Fibroblast of skin of scalp (primary cell): ENCODE results near the gene LRFN5. TPM values are rescaled to one million over a fixed set of nuclear protein-coding genes. Genes with fewer than 3 reads are reported as not detected.
A peak's percentile ranks its signal among the peaks of the same experiment; 100 is the strongest.
"Not testable (repeated sequence)": the region's sequence is repeated elsewhere in the genome, so short reads cannot be mapped to it uniquely, and the experiment has no call there.

ENCODE experiments used
- DNase-seq: peaks from one replicate; pipeline ENCODE4 v3.0.0-alpha.2; 2013
- polyA plus RNA-seq, 2 experiments: library from polyadenylated mRNA; unstranded; fragments of 120-200 nt; gene quantifications; one replicate each; pipeline ENCODE4 v1.2.1, GENCODE V29; 2013; ENCODE audit not compliant: insufficient read length in 2 of 2

LRFN5 gene
- polyA plus RNA-seq (2013, experiment 1 of 2; ENCODE audit: insufficient read length), result 0.28 TPM
- 1.3 TPM for polyA plus RNA-seq (2013, experiment 2 of 2; ENCODE audit: insufficient read length)

DNA sequence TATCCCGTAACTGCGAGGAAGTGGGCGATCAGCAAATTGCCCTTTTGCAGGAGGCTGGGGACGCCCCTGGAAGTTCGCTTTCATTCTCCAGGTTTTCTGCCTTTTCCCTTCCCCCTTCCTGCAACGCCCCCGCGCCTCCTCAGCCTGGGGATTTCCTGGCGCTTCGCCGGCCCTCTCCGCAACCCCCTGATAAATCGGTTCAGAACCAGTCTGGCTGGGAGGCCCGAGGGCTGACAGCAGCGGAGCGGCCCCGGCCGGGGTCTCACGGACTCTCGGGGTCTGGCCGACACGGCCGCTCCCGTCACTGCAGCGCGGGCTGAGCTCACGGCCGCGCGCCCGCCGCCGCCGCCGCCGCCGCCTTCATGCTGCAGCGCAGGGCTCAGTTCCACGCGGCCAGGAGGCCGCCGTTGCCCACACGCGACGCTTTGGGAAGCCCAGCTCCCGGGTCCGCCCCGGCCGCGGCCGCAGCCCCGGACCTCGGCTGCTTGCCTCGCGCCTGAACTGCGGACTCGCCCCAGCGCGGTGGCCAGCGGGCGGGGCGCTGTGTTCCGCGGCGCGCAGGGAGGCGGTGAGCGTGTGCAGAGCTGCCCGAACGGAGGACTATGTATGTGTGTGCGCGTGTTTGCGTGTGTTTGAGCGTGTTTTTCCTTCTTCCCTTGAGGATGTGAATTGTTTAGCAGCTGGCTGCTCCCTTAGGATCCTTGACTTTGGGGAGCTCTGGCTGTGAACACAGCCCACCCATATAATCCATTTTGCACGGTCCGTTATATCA lies at the start of gene LRFN5:
TSS of gene LRFN5 (plus strand) at position 345 of the 772 bp plus-strand sequence.
- no peak for DNase-seq

DNA sequence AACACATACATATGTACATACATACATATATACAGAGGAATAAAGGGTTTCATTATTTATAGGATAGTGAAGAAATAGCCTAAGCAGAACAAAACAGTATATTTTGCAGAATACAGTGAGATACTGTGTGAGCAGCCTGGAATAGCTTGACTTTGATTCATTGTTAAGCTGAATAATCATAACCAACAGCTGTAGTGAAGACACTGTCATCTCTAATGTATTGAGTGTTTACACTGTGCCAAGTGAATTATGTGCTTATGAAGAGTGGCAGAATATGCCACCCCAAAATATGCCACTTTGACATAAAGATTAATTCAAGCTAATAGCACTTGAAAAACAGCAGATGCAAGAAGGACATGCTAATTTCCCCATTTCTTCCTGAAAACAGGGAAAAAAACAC lies 48.2 kb upstream of the LRFN5 start:
- DNase-seq, result no peak

DNA sequence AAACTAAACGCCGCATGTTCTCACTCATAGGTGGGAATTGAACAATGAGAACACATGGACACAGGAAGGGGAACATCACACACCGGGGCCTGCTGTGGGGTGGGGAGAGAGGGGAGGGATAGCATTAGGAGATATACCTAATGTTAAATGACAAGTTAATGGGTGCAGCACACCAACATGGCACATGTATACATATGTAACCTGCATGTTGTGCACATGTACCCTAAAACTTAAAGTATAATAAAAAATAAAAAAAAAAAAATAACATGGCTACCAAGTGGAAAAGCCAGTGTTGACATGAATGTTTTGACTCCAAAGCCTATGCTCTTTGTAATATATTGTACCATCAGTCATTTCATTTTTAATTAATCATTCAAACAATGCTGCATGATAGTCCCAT lies 39.8 kb upstream of the LRFN5 start:
- DNase-seq, result not testable (repeated sequence)

DNA sequence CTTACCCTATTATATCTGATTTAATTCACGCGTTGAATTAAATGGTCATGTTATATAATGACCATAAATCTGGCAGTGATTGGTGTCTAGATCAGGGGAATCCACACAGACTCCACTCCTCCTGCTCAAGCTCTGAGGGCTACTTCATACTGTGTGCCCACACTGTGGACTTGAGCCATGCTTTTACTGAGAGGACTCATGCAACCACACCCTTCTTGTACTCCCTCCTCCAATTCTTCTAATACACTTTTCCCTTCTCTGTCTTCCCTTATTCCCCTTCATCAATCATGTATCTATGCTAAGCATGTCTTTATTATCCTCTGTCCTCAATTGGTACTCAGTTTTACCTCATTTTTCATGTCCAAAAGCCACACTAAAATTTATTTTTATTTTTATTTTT lies 37.7 kb upstream of the LRFN5 start:
- no peak for DNase-seq

DNA sequence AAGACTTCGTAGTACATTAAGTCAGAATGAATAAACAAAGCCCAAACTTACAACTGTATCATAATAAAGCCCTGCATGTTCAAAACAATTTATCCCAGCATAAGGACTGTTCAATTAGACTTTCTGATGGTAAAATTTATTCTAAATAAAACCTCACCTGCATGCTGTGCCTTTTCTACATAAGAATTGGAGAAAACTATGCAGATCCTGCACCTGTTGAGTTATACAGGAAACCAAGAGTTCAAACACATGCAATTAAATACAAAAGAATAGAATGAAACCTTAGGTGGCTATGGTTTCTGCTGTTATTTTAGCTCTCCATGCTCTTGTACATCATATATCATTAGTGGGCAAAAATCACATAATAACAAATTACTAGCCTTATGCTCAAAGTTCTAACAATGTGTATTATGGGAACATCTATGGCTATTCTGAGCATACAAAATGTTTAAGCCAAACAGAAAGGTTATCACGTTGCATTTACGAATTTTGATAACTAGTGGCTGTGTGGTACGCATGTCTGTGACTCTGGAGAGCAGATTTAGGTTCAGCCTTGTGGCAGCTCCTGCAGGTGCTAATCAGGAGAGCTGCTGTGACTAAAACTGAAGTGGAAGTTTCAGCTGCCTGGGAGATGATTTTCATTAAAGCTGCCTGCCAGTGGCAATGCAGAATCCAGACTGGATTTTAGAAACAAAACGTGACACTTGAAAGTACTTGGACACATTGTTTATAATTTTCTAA lies 36.1 kb upstream of the LRFN5 start:
- DNase-seq, result no peak

DNA sequence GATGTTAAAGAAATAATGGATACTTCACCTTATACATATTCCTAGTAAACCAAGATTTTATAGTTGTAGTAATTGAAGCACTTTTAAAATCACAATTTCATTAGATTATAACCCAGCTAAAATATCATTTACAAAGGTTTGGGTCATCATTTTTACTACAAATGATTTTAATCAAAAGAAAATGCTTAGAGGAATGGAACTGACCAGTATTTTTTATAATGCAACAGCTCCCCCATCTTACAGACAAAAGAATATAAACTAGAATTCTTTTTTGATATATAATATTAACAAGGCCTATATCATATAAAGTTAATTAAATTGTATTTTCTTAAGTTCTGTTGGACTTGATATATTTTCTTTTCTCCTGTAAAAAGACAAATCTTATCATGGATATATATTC lies 20.4 kb upstream of the LRFN5 start:
- no peak for DNase-seq

DNA sequence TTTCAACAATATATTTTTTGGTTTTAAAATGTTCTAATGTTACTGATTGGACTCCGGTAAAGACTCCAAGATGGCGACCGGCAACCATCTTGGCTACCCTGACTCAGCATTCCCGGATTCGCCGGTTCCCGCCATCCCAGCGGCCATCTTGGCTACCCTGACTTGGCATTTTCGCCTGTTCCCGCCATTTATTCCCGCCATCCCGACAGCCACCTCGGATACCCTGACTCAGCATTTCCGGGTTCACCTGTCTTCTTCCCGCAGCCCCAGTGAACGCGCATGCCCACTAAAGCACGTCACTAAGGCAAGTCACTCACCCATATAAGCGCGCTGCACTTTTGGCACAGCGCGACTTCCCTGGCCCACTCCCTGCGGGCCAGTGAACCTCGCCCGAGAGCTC lies 9.0 kb upstream of the LRFN5 start:
- no peak for DNase-seq

DNA sequence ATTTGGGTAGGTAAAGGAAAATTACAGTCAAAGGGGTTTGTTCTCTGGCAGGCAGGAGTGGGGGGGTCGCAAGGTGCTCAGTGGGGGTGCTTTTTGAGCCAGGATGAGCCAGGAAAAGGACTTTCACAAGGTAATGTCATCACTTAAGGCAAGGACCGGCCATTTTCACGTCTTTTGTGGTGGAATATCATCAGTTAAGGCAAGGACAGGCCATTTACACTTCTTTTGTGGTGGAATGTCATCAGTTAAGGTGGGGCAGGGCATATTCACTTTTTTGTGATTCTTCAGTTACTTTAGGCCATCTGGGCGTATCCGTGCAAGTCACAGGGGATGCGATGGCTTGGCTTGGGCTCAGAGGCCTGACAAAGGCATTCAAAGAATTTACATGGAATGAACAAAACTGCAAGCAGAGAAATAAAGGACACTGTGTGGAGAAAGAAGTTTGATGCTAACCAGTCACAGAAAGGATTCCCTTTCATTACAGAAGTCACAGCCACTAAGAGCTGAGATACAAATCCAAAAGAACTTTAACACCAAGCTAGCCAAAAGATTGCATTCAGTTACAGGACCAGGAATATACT lies 6.8 kb upstream of the LRFN5 start:
- DNase-seq, result peak; percentile 42

DNA sequence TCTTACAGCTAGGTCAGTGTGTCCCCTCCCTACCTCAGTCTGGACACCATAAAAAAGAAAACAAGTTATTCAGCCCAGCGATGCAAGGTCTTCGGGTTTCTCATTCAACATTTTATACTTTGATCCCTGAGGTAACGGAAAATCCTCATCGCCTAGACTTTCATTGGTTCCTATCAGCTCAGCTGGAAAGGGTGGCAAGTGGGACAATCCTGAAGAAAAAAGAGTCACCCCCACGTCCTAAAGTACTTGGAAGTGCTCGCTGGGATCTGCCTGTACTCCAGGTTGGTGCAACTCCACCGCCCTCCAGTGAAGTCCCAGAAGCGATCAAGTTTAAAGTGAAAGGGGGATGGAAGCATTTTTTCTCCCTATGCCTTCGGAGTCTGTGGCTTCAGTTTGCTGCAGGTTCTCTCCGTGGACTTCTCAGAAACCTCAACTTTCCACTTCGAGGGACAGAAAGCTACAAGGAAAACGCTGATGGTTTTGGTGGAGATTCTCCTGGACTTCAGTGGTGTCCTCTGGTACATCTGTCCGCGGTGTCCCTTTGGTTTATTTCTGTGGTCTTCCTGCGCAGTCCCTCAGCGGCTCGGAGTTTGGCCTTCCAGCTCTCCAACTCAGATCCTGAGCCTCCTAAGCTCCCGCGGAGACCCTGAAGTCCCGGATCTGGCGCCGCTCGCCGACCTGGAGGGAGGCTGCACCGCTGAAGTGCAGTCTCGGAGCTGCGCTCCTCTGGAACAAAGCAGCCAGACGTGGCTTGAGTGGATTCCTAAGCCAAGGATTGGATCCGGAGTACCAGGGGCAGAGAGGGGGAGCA lies 1.8 kb upstream of the LRFN5 start:
- peak; percentile 85 for DNase-seq

DNA sequence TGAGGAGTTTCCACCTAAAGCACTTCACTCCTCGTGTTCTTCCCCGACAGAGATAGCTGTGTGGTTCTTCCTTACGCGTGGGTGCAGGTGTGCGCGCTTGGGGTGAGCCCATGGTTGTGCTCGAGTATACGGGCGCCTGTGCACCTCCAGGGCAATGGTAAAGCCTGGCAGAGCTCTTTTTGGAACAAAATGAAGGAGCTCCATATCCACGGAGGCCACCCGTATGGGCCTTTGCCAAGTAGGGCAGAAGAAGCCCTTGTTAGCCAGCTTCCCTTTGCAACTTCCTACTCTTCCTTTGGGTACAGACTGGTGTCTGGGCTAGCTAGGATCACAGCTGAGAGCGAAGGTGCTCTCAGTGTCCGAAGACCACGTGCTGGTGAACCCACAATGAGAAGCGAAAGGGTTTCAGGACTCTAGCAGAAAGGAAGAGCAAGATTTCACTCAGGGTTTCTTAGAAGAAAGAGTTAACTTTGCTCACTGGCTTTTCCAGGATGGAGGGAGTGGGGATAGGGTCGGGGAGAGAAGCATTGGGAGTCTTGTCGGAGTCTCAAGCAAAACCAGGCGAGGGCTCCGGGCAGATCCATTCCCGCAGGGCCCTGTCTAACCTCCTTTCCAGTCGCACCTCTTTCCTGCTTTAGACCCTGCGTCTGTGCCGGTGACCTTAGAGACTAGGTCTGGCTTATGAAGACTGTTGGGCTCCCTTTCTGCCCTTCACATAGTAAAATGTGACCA lies 960 bp upstream of the LRFN5 start:
- DNase-seq, result no peak

DNA sequence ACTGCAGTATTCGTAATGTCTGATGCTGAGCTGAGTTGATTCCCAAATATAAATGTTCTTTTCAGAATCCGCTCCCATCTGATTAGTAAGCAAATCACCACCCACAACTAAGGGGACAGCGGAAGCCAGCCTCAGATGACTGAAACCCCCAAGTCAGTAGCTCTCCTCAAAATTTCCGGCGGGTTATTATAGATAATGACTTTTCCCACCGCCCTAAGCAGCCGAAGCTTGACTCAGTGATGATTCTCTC lies 469 bp upstream of the LRFN5 start:
- no peak for DNase-seq

DNA sequence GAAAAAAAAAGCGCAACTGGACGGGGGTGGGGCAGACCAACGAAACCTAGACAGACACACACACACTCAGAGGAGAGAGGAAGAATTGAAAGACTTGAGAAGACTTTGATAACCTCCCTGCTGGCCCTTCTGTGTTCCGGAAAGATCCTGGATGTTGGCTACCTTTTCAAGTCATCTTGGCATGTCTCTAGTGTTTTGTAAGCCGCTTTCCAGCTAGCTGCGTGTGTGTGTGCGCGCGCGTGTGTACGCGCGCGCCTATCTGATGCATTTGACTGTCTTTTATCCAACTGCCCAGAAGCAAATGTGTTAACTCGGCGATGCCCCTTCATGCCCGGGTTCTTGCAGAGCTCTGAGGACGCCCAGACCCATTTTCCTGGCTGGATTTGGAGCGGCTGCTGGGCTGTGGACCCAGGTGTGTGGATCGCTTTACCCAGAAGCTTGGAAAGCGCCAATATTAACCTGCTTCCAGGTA lies 664 bp downstream of the LRFN5 start:
- DNase-seq, result no peak

DNA sequence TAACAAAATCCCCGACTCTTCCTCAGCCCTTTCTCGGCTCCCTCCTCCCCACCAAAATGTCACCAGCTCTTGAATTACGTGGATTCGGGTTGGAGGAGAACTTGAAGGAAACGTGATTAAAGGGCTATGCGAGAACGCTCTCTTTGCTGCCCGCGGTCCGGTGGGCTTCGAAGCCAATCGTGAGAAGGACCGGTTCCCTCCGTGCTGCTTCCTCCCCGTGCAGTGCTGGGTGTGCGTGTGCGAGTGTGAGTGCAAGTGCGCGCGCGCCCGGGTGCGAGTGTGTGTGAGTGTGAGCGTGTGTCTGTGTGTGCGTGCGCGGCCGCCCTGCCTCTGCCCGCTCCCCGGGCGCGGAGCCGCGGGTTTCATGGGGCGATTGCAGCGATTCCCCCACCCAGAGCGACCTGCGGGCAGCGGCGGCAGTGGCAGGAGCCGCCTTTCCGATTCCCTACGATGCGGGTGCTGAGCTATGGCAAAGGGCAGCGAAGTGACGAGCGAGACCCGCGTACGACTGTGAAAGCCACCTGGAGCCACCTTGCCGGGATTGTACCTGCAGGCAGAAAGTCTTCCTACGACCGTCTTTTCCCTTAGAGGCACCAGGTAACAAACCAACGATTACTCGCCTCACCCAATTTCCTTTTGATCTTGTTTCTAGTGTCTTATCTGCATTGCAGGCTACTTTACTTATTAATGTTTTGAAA lies 1.4 kb downstream of the LRFN5 start:
- DNase-seq, result no peak

DNA sequence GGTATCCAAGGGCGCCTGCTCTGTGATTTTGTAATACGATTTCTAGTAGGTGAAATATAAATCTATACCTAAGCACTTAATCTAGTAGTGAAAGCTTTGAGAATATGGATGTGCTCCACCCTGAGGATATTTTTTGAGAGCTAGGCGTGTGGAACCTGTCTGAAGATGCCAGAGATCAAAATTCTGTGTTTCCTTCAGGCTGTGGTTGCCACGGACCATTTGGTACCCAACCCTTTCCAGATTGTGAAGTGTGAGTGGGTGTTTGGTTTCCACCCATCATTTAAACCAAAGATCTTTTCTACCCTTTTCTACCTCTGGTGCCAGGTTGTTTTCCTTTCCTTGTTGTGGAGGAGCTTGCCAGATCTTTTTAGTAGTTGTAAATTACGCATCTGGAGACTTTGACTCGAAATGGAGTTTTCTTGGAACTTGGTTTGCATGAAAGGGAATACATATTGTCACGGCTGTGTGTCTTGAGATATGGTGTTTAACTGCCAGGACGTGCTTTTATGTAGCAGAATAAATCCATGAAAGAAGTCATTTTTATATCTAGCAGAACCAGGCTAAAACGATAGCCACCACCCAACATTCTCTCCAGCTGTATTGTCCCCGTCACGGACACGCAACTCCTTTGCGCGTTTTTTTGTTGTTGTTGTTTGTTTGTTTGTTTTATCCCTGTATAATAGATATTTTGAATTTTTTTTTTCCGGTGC lies 2.2 kb downstream of the LRFN5 start:
- no peak for DNase-seq

DNA sequence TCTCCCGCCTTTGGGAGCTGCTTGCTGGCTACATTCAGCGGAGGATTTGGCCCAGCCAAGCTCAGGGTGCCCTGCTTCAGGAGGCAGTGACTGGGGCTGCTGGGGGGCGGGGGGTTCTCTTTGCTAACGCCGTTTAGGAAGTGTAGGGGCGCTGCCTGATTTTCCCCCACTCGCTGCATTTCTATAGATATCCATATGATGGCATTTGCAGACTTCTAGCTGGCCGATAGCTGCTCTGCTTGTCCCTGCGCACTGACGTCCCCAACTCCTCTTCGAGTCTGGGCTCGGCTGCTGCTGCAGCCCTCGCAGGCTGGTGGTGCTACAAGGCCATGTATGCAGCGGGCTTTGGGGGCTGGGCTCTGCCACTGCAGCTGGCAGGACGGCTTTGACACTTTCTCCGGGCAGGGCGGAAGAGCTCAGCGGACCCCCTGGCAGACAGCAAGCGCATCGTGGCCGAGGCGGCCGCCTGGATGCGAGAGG lies 3.1 kb downstream of the LRFN5 start:
- peak; percentile 82 for DNase-seq

DNA sequence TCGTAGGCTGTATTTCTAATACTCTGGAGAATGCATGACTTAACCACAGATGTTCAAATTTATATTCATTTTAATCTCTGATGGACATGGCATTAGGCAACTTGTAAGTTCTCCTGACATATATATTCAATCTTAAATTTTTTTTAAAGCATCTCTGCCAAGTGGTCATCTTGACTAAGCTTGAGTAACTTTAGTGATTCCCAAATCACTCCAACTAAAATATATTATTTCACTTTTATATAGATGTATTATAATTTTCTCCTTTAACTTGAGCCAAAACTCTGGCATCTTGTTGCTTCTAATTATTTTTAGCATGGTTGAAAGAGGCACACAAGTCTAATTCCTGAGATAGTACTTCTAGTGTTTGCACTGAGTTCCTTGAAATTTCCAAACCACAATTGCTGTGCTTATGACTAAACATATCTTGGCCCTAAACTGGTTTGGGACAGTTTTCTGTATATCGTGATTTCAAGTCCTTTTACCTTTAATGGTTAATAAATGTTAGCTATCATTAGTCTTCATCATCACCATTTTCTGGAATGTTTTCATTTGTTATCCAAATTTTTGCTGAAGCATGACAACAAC lies 8.4 kb downstream of the LRFN5 start:
- no peak for DNase-seq

DNA sequence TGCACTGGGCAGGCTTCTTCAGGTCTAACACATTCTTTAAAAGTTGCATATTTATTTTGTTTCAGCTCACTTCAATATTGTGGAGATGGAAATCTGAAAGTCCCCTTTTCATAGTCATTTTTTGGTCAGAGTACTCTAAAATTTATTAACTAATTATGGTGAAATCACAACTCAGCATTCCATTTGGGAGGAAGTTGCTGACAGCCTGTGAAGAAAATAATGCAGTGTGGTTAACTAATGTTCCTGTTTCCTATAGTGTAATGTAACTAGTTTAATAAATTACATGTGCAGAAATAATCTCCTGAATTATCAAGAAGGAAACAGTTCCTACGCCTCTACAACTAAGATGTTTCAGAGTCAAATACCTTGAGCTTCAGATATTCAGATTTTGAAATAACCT lies 17.1 kb downstream of the LRFN5 start:
- DNase-seq, result no peak

DNA sequence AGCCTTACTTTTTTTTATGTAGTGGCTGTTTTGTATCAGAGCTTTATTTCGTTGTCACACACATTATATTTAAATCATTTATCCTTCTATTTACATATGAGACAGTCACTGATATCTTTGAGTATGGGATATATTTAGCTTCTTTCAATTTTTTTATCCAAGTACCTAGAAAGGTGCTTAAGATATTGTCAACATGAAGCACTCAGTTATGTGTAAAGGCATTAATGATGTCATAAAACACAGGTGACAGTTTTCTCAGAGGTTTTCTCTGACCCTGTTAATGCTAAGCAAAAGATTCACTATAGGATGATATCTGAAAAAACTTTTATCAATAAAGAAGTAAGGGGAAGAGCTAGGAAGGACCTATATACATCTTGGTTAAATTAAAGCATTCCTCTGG lies 23.2 kb downstream of the LRFN5 start:
- no peak for DNase-seq

DNA sequence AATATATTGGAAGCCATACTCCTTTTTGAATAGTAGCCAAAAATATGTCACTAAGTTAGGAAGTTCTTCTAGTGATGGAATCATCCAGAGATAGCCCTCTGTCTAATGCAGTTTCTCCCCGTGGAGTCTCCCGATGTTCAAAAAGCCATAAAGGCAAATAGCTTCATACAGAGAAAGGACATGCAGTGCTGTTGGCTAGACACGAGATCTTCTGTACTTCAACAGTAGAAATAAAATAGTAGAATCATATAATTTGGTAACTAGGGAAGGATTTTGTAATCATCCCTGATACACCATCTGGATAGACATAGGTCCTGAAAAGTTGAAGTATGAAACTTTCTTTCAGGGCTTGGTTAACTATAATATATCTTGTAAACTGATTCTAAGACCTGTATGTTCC lies 27.6 kb downstream of the LRFN5 start:
- DNase-seq, result no peak
